Stimulated activated CD8-positive, alpha-beta memory T cell treated with anti-CD3 and anti-CD28 coated beads, Interleukin-7, amount 100 ng/mL, for 4 hours (primary cell): Measurements from ENCODE around the gene HTT.

Source experiments
- DNase-seq, 2 donors: peaks; one replicate each; pipeline ENCODE4 v3.0.0-alpha.2; 2020; ENCODE audit warnings: low read depth in 2 of 2

Gene HTT

GRCh38 chr4:3288571-3289094 is 214.2 kb downstream of the HTT start:
- DNase-seq, result no peak

GRCh38 chr4:3290476-3290875 is 216.0 kb downstream of the HTT start:
- DNase-seq, result no peak

GRCh38 chr4:3290889-3291321 is 216.4 kb downstream of the HTT start:
- DNase-seq, result no peak

GRCh38 chr4:3291411-3291968 is 217.0 kb downstream of the HTT start:
- DNase-seq, result no peak

GRCh38 chr4:3291969-3292570 is 217.6 kb downstream of the HTT start:
- DNase-seq, result peak in 1 of 2 donors; percentile 17

DNA sequence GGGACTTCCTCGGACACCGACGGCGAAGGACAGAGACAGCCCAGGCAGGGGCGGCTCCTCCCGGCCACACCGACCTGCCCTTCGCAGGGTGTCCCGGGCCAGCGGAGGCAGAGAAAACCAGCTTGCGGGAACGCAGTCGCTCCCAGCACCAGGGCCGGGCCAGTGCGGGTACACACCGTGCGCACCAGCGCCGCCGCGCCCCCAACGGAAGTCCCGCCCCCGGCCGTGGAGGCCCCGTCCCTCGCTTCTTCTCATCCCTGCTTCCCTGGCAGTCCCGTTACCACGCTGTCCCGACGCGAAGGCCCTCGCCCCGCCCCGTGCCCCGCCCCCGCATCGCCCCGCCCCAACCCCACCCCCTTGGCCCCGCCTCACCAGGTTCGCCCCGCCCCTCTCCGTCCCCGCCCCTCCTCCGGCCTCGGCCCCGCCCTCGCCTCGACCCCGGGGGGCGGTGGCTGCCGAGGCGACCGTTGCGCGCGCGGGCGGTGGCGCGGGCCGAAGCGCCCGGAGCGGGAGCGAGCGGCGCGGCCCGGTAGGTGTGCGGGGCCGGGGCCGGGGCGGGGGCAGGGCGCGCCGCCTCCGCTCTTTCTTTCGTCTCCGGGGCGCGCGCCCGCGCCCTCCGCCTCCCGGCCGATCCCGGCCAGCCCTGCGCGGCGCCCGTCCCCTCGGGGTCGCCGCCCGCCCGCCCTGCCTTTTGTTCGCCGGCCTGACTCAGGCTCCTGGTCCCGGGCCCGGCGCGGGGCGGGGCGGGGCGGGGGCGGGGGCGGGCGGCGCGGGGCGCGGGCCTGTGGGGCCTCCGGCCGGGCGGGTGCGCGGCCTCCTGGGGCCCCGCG is 218.3 kb downstream of the HTT start, which contains the start of gene RGS12:
Gene RGS12 (plus strand): TSS at position 451 of the 830 bp plus-strand sequence. CDS start 23,150 bp downstream, outside the sequence.
- DNase-seq, result peak; percentile 70 to 83
